HepG2 (cell line): ENCODE results near the gene COL26A1. TPM values are rescaled to one million over a fixed set of nuclear protein-coding genes. Genes with fewer than 3 reads are reported as not detected.

Source experiments
- ATAC-seq: fragments of 200-7000 bp; cut with Tn5 transposase; 3 replicates; pipeline ENCODE4 v1.9.1; 2020; ENCODE audit warnings: mild to moderate bottlenecking, moderate library complexity
- BruUV-seq: library from RNA; stranded (reverse); fragments of 400-500 nt; replicated peaks from 2 replicates; lab custom pipeline; 2021; lab: Mats Ljungman, UMichigan
- CTCF ChIA-PET: fragments of 300-600 bp; formaldehyde crosslinking; extraction: SDS; loops from one replicate; lab custom pipeline; 2021; ENCODE audit warnings: low total read pairs, inconsistent platforms, low intra/inter-chr PET ratio; lab: Yijun Ruan, JAX
- POLR2A ChIA-PET: fragments of 350-600 bp; sonication (Branson Sonifier 250); formaldehyde crosslinking; loops from one replicate; lab custom pipeline; 2020; ENCODE audit warnings: antibody characterized with exemption, inconsistent platforms; lab: Yijun Ruan, JAX
- DNase-seq: peaks from one replicate; pipeline ENCODE4 v3.0.0-alpha.2; 2015; ENCODE audit warnings: low spot score
- FAIRE-seq: peaks from 3 replicates; lab custom pipeline; 2011; peaks lifted over from hg19 to GRCh38; lab: Jason Lieb, UNC
- H2AFZ ChIP-seq: one replicate; pipeline ENCODE4 v1.6.1; 2011; ENCODE audit warnings: low read length, inconsistent platforms
- H3K27ac ChIP-seq: fragments of 300-600 bp; 3 replicates; pipeline ENCODE4 v1.8.0; 2011; ENCODE audit warnings: mixed run types, mild to moderate bottlenecking, mixed read lengths, low read length, inconsistent platforms; ENCODE audit not compliant: insufficient read depth; ENCODE audit errors: extremely low read length
- H3K27me3 ChIP-seq, 2 experiments: fragments of 200-600 bp in 1 of 2; 2 replicates in 1 of 2; 3 replicates in 1 of 2; pipeline versions ENCODE4 v1.6.0 to v1.8.0; 2011; ENCODE audit warnings: low read length in 2 of 2, mild to moderate bottlenecking in 2 of 2, moderate library complexity in 2 of 2, inconsistent platforms in 1 of 2; ENCODE audit not compliant: insufficient read depth in 2 of 2, control insufficient read depth in 1 of 2
- H3K36me3 ChIP-seq, 2 experiments: fragments of 200-600 bp in 1 of 2; replicated peaks in 1 of 2; 2 replicates in 1 of 2; 3 replicates in 1 of 2; pipeline versions ENCODE4 v1.5.1 to v1.8.0; 2011; ENCODE audit warnings: low read length in 2 of 2, inconsistent platforms in 1 of 2; ENCODE audit not compliant: insufficient read depth in 2 of 2, control insufficient read depth in 1 of 2
- H3K4me1 ChIP-seq: 2 replicates; pipeline ENCODE4 v1.5.1; 2012; ENCODE audit warnings: low read length, inconsistent platforms; ENCODE audit not compliant: insufficient read depth
- H3K4me2 ChIP-seq: 2 replicates; pipeline ENCODE4 v1.6.0; 2011; ENCODE audit warnings: low read depth, low read length, inconsistent platforms
- H3K4me3 ChIP-seq, 3 experiments: fragments of 200-600 bp in 1 of 3; sonication (generic), shearing (Covaris generic) in 1 of 3; replicated peaks in 1 of 3; 2 replicates each; pipeline ENCODE4 v1.5.1; 2011 to 2016; ENCODE audit warnings: low read length in 3 of 3, inconsistent platforms in 2 of 3, low read depth in 2 of 3, mild to moderate bottlenecking in 2 of 3, control low read depth in 1 of 3, mixed read lengths in 1 of 3; ENCODE audit not compliant: insufficient read depth in 1 of 3
- H3K79me2 ChIP-seq: one replicate; pipeline ENCODE4 v1.6.1; 2011; ENCODE audit warnings: low read length, inconsistent platforms; ENCODE audit not compliant: insufficient read depth
- H3K9ac ChIP-seq: 2 replicates; pipeline ENCODE4 v1.6.0; 2011; ENCODE audit warnings: mild to moderate bottlenecking, low read depth, low read length, inconsistent platforms; ENCODE audit not compliant: insufficient read depth
- H3K9me3 ChIP-seq: 2 replicates; pipeline ENCODE4 v1.5.1; 2012; ENCODE audit warnings: mild to moderate bottlenecking, low read length
- H4K20me1 ChIP-seq: 2 replicates; pipeline ENCODE4 v1.6.0; 2011; ENCODE audit warnings: inconsistent platforms, mild to moderate bottlenecking, low read length, moderate library complexity; ENCODE audit not compliant: insufficient read depth
- CHD2 ChIP-seq: IDR thresholded peaks from 2 replicates; pipeline ENCODE4 v1.6.1; 2011; ENCODE audit warnings: low read depth, low read length, improper control_type of control experiment
- DPF2 ChIP-seq: sonication (generic); formaldehyde crosslinking; IDR thresholded peaks from 2 replicates; pipeline ENCODE4 v1.4.0; 2020; ENCODE audit warnings: mild to moderate bottlenecking, low read depth, missing genetic modification reagents, borderline replicate concordance
- EZH2 ChIP-seq: conservative IDR thresholded peaks from 2 replicates; pipeline ENCODE4 v1.6.1; 2012; ENCODE audit warnings: mild to moderate bottlenecking, low read depth, low read length, moderate library complexity
- FOXC1 ChIP-seq: sonication (generic); formaldehyde crosslinking; IDR thresholded peaks from 2 replicates; pipeline ENCODE4 v1.8.0; 2022; ENCODE audit warnings: mild to moderate bottlenecking, missing genetic modification reagents, borderline replicate concordance
- HDAC1 ChIP-seq: sonication (generic); formaldehyde crosslinking; IDR thresholded peaks from 2 replicates; pipeline ENCODE4 v1.5.1; 2020; ENCODE audit warnings: mild to moderate bottlenecking, missing genetic modification reagents
- HNF4A ChIP-seq: sonication (generic); formaldehyde crosslinking; IDR thresholded peaks from 2 replicates; pipeline ENCODE4 v1.4.0; 2020; ENCODE audit warnings: missing genetic modification reagents
- KLF16 ChIP-seq, 2 experiments: sonication (generic) in 1 of 2; formaldehyde crosslinking in 1 of 2; IDR thresholded peaks; 2 replicates each; pipeline versions ENCODE4 v1.6.1 to v1.8.0; 2016 to 2023; ENCODE audit warnings: missing genetic modification reagents in 2 of 2, missing compliant biosample characterization in 1 of 2
- NCOA2 ChIP-seq: sonication (generic); formaldehyde crosslinking; IDR thresholded peaks from 2 replicates; pipeline ENCODE4 v1.8.0; 2022; ENCODE audit warnings: inconsistent platforms
- RBM22 ChIP-seq: fragments of 200-400 bp; formaldehyde crosslinking; optimal IDR thresholded peaks from 2 replicates; pipeline ENCODE3; 2017; ENCODE audit warnings: mild to moderate bottlenecking, low read length, moderate library complexity
- RFXANK ChIP-seq: IDR thresholded peaks from 2 replicates; pipeline ENCODE4 v1.6.1; 2016
- SP1 ChIP-seq, 2 experiments: fragments of 450-650 bp in 1 of 2; sonication (generic) in 1 of 2; formaldehyde crosslinking in 1 of 2; IDR thresholded peaks; 2 replicates each; pipeline versions ENCODE4 v1.4.0 to v1.6.1; 2016 to 2020; ENCODE audit warnings: missing genetic modification reagents in 1 of 2
- TBP ChIP-seq: sonication (generic); formaldehyde crosslinking; IDR thresholded peaks from 2 replicates; pipeline ENCODE4 v1.5.0; 2020; ENCODE audit warnings: missing genetic modification reagents
- ZNF143 ChIP-seq: sonication (generic); formaldehyde crosslinking; IDR thresholded peaks from 2 replicates; pipeline ENCODE4 v1.4.0; 2020; ENCODE audit warnings: missing genetic modification reagents
- ZZZ3 ChIP-seq: sonication (generic); formaldehyde crosslinking; IDR thresholded peaks from 2 replicates; pipeline ENCODE4 v1.4.0; 2020; ENCODE audit warnings: missing genetic modification reagents, mild to moderate bottlenecking, borderline replicate concordance
- WGBS: methylation state at CpG from one replicate; pipeline ENCODE4 v1.1.6; 2017; ENCODE audit warnings: low lambda C conversion rate; 5-methylcytosine and 5-hydroxymethylcytosine counted together
- in situ Hi-C: cut with HindIII; loops from 2 replicates; pipeline ENCODE4 v1.10.0; 2017; ENCODE audit warnings: low pct_unique_long_range_greater_than_20kb; ENCODE audit not compliant: extremely low pct_ligation_motif_present
- intact Hi-C: fragments of 100-400 bp; cut with micrococcal nuclease; formaldehyde crosslinking; loops from one replicate; pipeline ENCODE4 v1.10.0; 2022; ENCODE audit not compliant: unreplicated experiment
- polyA plus RNA-seq, 8 experiments: library from polyadenylated mRNA; depleted of rRNA in 3 of 8; stranded (reverse) in 7 of 8; unstranded in 1 of 8; fragments of >200 nt; fragmentation: Illumina TruSeq in 4 of 8; extraction: Trizol in 4 of 8; gene quantifications; 2 replicates each; pipeline versions ENCODE4 v1.2.1 to v1.2.3, GENCODE V29; 2011 to 2016; ENCODE audit warnings: low read depth in 4 of 8, missing spikeins in 1 of 8, mixed read lengths in 1 of 8; ENCODE audit not compliant: insufficient read depth in 1 of 8
- total RNA-seq, 5 experiments: library from RNA; depleted of rRNA; stranded (reverse); fragments of >200 nt; fragmentation: Illumina TruSeq; extraction: Trizol; gene quantifications; 2 replicates each; pipeline ENCODE4 v1.2.3, GENCODE V29; 2016; ENCODE audit warnings: low read depth in 1 of 5
- TF ChIP-seq, protein P1 (sequence below): sonication (generic); formaldehyde crosslinking; IDR thresholded peaks from 2 replicates; pipeline ENCODE4 v1.8.0; 2022; ENCODE audit warnings: mild to moderate bottlenecking, missing genetic modification reagents; ENCODE audit not compliant: insufficient replicate concordance
- TF ChIP-seq, protein P2 (sequence below): sonication (generic); formaldehyde crosslinking; IDR thresholded peaks from 2 replicates; pipeline ENCODE4 v1.9.0; 2021; ENCODE audit warnings: missing genetic modification reagents, borderline replicate concordance
- TF ChIP-seq, protein P3 (sequence below), 2 experiments: IDR thresholded peaks; 2 replicates each; pipeline ENCODE4 v1.6.1; 2011 to 2012; ENCODE audit warnings: low read length in 2 of 2, borderline replicate concordance in 1 of 2, low read depth in 1 of 2, mild to moderate bottlenecking in 1 of 2, moderate library complexity in 1 of 2

COL26A1 gene
- total and polyA plus RNA-seq, 2 of the 13 experiments (the other 11 are each of a cell fraction or from before 2014, with no cell fraction given), result 7.8 to 9.2 TPM

DNA sequence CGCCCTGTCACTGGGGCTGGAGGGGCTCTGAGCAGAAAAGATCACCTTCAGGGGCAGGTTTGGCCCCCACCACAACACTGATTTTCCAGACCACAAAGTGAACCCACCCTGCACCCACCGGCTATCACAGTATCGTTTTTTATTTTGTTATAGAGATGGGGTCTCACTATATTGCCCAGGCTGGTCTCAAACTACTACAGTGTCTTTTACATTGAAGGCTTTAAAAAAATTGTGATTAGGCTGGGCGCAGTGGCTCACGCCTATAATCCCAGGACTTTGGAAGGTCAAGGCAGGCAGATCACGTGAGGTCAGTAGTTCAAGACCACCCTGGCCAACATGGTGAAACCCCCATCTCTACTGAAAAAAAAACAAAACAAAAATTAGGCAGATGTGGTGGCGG is 125.1 kb downstream of the COL26A1 start (continued):
- TF ChIP-seq, protein P1, sequence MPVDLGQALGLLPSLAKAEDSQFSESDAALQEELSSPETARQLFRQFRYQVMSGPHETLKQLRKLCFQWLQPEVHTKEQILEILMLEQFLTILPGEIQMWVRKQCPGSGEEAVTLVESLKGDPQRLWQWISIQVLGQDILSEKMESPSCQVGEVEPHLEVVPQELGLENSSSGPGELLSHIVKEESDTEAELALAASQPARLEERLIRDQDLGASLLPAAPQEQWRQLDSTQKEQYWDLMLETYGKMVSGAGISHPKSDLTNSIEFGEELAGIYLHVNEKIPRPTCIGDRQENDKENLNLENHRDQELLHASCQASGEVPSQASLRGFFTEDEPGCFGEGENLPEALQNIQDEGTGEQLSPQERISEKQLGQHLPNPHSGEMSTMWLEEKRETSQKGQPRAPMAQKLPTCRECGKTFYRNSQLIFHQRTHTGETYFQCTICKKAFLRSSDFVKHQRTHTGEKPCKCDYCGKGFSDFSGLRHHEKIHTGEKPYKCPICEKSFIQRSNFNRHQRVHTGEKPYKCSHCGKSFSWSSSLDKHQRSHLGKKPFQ (CRISPR knock-in tag), result no peak
- no peak for TF ChIP-seq TBP (CRISPR knock-in tag)

DNA sequence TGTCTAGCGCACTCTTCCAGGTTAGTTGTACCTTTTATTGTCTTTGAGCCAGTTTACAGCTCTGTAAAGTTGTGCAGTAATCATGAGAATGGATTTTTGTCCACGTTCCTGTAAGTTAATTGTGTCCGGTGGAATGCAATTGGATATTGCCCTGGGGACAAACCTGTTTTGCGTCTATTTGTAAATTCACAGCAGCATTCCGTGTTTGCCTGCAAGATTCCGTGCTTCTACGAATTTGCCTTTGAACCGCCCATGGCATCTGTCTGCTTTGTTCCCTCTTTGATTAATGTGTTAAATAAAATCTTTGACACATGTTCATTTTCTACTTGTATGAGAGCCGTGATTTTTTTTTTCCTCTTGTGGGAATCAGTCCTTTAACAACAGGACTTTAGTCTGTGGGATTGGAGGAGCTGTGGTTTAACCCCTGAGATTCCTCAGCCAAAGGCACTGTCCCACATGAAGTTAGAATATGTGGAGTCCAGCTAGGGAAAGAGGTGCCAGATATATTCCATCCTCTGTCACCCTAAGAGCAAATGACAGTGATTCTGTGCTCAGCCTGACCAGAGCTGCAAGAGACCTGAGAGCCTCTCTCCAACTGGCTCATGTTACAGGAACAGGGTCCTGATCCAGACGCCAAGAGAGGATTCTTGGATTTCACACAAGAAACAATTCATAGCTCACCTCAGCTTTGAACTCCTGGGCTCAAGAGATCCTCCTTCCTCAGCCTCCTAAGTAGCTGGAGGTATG is 126.3 kb downstream of the COL26A1 start:
- intact Hi-C loops, result no loop called here
- Histone ChIP-seq H3K79me2 (no peaks in the 10 kb centered on the region), H3K9me3 (no peaks in the 10 kb centered on the region), H3K9ac (no peak overlapping the region), H3K27me3 (no peaks in the 10 kb centered on the region), H3K4me3 (no peak overlapping the region), H3K27ac (no peak overlapping the region), H3K36me3 (no peaks in the 10 kb centered on the region), H3K4me1 (peaks cover 7% of the 10 kb centered on the region), H3K4me2 (no peak overlapping the region), H2AFZ (no peak overlapping the region), H4K20me1 (no peaks in the 10 kb centered on the region)
- no TSS peak for BruUV-seq
- DNase-seq, result no peak
- CTCF ChIA-PET, result no interaction called here
- ATAC-seq, result no peak
- 47% methylated on average over 9 of the region's 10 CpGs for WGBS
- FAIRE-seq, result no peak
- POLR2A ChIA-PET, result no interaction called here
- in situ Hi-C loops, result no loop called here
- no peak for TF ChIP-seq HNF4A (CRISPR knock-in tag)
- TF ChIP-seq DPF2 (CRISPR knock-in tag), result no peak
- no peak for TF ChIP-seq RBM22
- TF ChIP-seq SP1 (IDR thresholded peaks at IDR 0.05), result no peak
- TF ChIP-seq SP1 (CRISPR knock-in tag; IDR thresholded peaks at IDR 0.05), result no peak
- no peak for TF ChIP-seq ZZZ3 (CRISPR knock-in tag)
- TF ChIP-seq, protein P2, sequence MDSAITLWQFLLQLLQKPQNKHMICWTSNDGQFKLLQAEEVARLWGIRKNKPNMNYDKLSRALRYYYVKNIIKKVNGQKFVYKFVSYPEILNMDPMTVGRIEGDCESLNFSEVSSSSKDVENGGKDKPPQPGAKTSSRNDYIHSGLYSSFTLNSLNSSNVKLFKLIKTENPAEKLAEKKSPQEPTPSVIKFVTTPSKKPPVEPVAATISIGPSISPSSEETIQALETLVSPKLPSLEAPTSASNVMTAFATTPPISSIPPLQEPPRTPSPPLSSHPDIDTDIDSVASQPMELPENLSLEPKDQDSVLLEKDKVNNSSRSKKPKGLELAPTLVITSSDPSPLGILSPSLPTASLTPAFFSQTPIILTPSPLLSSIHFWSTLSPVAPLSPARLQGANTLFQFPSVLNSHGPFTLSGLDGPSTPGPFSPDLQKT (CRISPR knock-in tag), result no peak
- TF ChIP-seq CHD2, result no peak
- TF ChIP-seq NCOA2, result no peak
- no peak for TF ChIP-seq EZH2
- no peak for TF ChIP-seq FOXC1 (CRISPR knock-in tag)
- no peak for TF ChIP-seq ZNF143 (CRISPR knock-in tag)
- TF ChIP-seq RFXANK (CRISPR knock-in tag), result no peak
- no peak for TF ChIP-seq KLF16 (CRISPR knock-in tag; IDR thresholded peaks at IDR 0.05)
- TF ChIP-seq, protein P3, sequence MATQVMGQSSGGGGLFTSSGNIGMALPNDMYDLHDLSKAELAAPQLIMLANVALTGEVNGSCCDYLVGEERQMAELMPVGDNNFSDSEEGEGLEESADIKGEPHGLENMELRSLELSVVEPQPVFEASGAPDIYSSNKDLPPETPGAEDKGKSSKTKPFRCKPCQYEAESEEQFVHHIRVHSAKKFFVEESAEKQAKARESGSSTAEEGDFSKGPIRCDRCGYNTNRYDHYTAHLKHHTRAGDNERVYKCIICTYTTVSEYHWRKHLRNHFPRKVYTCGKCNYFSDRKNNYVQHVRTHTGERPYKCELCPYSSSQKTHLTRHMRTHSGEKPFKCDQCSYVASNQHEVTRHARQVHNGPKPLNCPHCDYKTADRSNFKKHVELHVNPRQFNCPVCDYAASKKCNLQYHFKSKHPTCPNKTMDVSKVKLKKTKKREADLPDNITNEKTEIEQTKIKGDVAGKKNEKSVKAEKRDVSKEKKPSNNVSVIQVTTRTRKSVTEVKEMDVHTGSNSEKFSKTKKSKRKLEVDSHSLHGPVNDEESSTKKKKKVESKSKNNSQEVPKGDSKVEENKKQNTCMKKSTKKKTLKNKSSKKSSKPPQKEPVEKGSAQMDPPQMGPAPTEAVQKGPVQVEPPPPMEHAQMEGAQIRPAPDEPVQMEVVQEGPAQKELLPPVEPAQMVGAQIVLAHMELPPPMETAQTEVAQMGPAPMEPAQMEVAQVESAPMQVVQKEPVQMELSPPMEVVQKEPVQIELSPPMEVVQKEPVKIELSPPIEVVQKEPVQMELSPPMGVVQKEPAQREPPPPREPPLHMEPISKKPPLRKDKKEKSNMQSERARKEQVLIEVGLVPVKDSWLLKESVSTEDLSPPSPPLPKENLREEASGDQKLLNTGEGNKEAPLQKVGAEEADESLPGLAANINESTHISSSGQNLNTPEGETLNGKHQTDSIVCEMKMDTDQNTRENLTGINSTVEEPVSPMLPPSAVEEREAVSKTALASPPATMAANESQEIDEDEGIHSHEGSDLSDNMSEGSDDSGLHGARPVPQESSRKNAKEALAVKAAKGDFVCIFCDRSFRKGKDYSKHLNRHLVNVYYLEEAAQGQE (IDR thresholded peaks at IDR 0.05; ENCODE audit: borderline replicate concordance in 1 of 2, low read depth in 1 of 2, low read length in 2 of 2), result no peak
- no peak for TF ChIP-seq HDAC1 (CRISPR knock-in tag)
